ENCODE results near the gene STXBP4.
A peak's percentile ranks its signal among the peaks of the same experiment; 100 is the strongest.

Gene STXBP4

GRCh38 chr17:54968262-54968987 lies at the start of gene STXBP4, which contains the start of gene COX11:
TSS of gene STXBP4 (plus strand) at chr17:54968765. CDS start at chr17:54986220, 17,455 bp downstream.
TSS of gene COX11 (minus strand) at chr17:54968654. CDS start at chr17:54968646, 8 bp downstream.
- DNase-seq (ENCODE audit: low read depth), result peak; percentile 79

- DNase-seq (ENCODE audit: low read depth), result no peak
Observed at GRCh38 chr17:54919425-54919824, 49.1 kb upstream of the STXBP4 start.

GRCh38 chr17:54920819-54921218 lies 47.7 kb upstream of the STXBP4 start:
- DNase-seq (ENCODE audit: low read depth), result no peak

- no peak for DNase-seq (ENCODE audit: low read depth)
Observed at GRCh38 chr17:54924405-54924804, 44.2 kb upstream of the STXBP4 start.

- no peak for DNase-seq (ENCODE audit: low read depth)
Observed at GRCh38 chr17:54927525-54927924, 41.0 kb upstream of the STXBP4 start.

GRCh38 chr17:54932711-54933110 lies 35.9 kb upstream of the STXBP4 start:
- no peak for DNase-seq (ENCODE audit: low read depth)

- no peak for DNase-seq (ENCODE audit: low read depth)
Observed at GRCh38 chr17:54933921-54934320, 34.6 kb upstream of the STXBP4 start.

- DNase-seq (ENCODE audit: low read depth), result no peak
Observed at GRCh38 chr17:54935471-54935870, 33.1 kb upstream of the STXBP4 start.

- no peak for DNase-seq (ENCODE audit: low read depth)
Observed at GRCh38 chr17:54937018-54937417, 31.5 kb upstream of the STXBP4 start.

GRCh38 chr17:54937426-54937825 lies 31.1 kb upstream of the STXBP4 start:
- no peak for DNase-seq (ENCODE audit: low read depth)

GRCh38 chr17:54941285-54941684 lies 27.3 kb upstream of the STXBP4 start:
- no peak for DNase-seq (ENCODE audit: low read depth)

GRCh38 chr17:54944796-54945195 lies 23.8 kb upstream of the STXBP4 start:
- DNase-seq (ENCODE audit: low read depth), result no peak

- DNase-seq (ENCODE audit: low read depth), result no peak
Observed at GRCh38 chr17:54945231-54945630, 23.3 kb upstream of the STXBP4 start.

GRCh38 chr17:54945671-54946070 lies 22.9 kb upstream of the STXBP4 start:
- no peak for DNase-seq (ENCODE audit: low read depth)

GRCh38 chr17:54947396-54947795 lies 21.2 kb upstream of the STXBP4 start:
- DNase-seq (ENCODE audit: low read depth), result no peak

- DNase-seq (ENCODE audit: low read depth), result peak; percentile 53
Observed at GRCh38 chr17:54948380-54948779, 20.2 kb upstream of the STXBP4 start.

GRCh38 chr17:54950116-54950515 lies 18.4 kb upstream of the STXBP4 start:
- no peak for DNase-seq (ENCODE audit: low read depth)

GRCh38 chr17:54951286-54951685 lies 17.3 kb upstream of the STXBP4 start:
- DNase-seq (ENCODE audit: low read depth), result no peak

- no peak for DNase-seq (ENCODE audit: low read depth)
Observed at GRCh38 chr17:54956791-54957190, 11.8 kb upstream of the STXBP4 start.

GRCh38 chr17:54967621-54968261 lies 824 bp upstream of the STXBP4 start:
- no peak for DNase-seq (ENCODE audit: low read depth)

- no peak for DNase-seq (ENCODE audit: low read depth)
Observed at GRCh38 chr17:54968988-54969332, 395 bp downstream of the STXBP4 start.

GRCh38 chr17:54969658-54970572 lies 1.4 kb downstream of the STXBP4 start:
- DNase-seq (ENCODE audit: low read depth), result no peak

GRCh38 chr17:54971147-54971546 lies 2.6 kb downstream of the STXBP4 start:
- no peak for DNase-seq (ENCODE audit: low read depth)
